ENCODE data around the gene LUZP2.
A peak's percentile ranks its signal among the peaks of the same experiment; 100 is the strongest.

Gene LUZP2

GRCh38 chr11:24496736-24497725 is at the start of gene LUZP2:
LUZP2 (plus strand) TSS chr11:24497053.
- no peaks in the 10 kb centered on the region for H3K36me3 ChIP-seq (ENCODE audit: insufficient read depth, insufficient read length, low read length)
- peak within 1 kb of the TSS; percentile 71 for H3K9ac ChIP-seq (ENCODE audit: insufficient read length, low read depth)
- H3K27me3 ChIP-seq (ENCODE audit: insufficient read depth, insufficient read length) = peaks cover 35% of the 10 kb centered on the region
- no peaks in the 10 kb centered on the region for H3K4me1 ChIP-seq (ENCODE audit: insufficient read depth, insufficient read length)
- H3K9me3 ChIP-seq (ENCODE audit: insufficient read depth, low read length) = no peaks in the 10 kb centered on the region
- DNase-seq (ENCODE audit: low read depth, low spot score) = peak; percentile 33
- peak within 1 kb of the TSS; percentile 58 for H3K4me3 ChIP-seq (ENCODE audit: insufficient read length, low read depth)
- TF ChIP-seq ZNF274 (IDR thresholded peaks at IDR 0.05; ENCODE audit: low read depth, low read length) (no peak), SUZ12 (IDR thresholded peaks at IDR 0.05; ENCODE audit: extremely low read depth, insufficient read depth, insufficient read length) (peak; percentile 51)

- Histone ChIP-seq H3K27me3 (ENCODE audit: insufficient read depth, insufficient read length) (no peaks in the 10 kb centered on the region), H3K9ac (ENCODE audit: insufficient read length, low read depth) (no peak overlapping the region), H3K4me3 (ENCODE audit: insufficient read length, low read depth) (no peak overlapping the region), H3K36me3 (ENCODE audit: insufficient read depth, insufficient read length, low read length) (no peaks in the 10 kb centered on the region), H3K9me3 (ENCODE audit: insufficient read depth, low read length) (no peaks in the 10 kb centered on the region), H3K4me1 (ENCODE audit: insufficient read depth, insufficient read length) (no peaks in the 10 kb centered on the region)
- no peak for DNase-seq (ENCODE audit: low read depth, low spot score)
- TF ChIP-seq YY1 (IDR thresholded peaks at IDR 0.05; ENCODE audit: insufficient read depth, insufficient read length) = no peak
- TF ChIP-seq SUZ12 (IDR thresholded peaks at IDR 0.05; ENCODE audit: extremely low read depth, insufficient read depth, insufficient read length) = no peak
- no peak for TF ChIP-seq ZNF274 (IDR thresholded peaks at IDR 0.05; ENCODE audit: low read depth, low read length)
Measured at GRCh38 chr11:24453129-24453718, 43.6 kb upstream of the LUZP2 start.

- Histone ChIP-seq H3K36me3 (ENCODE audit: insufficient read depth, insufficient read length, low read length) (no peaks in the 10 kb centered on the region), H3K9ac (ENCODE audit: insufficient read length, low read depth) (no peak overlapping the region), H3K9me3 (ENCODE audit: insufficient read depth, low read length) (no peaks in the 10 kb centered on the region), H3K4me3 (ENCODE audit: insufficient read length, low read depth) (no peak overlapping the region), H3K27me3 (ENCODE audit: insufficient read depth, insufficient read length) (no peaks in the 10 kb centered on the region), H3K4me1 (ENCODE audit: insufficient read depth, insufficient read length) (no peaks in the 10 kb centered on the region)
- no peak for DNase-seq (ENCODE audit: low read depth, low spot score)
- TF ChIP-seq ZNF274 (IDR thresholded peaks at IDR 0.05; ENCODE audit: low read depth, low read length) (no peak), YY1 (IDR thresholded peaks at IDR 0.05; ENCODE audit: insufficient read depth, insufficient read length) (no peak), SUZ12 (IDR thresholded peaks at IDR 0.05; ENCODE audit: extremely low read depth, insufficient read depth, insufficient read length) (no peak)
Measured at GRCh38 chr11:24457985-24458384, 38.9 kb upstream of the LUZP2 start.

- Histone ChIP-seq H3K36me3 (ENCODE audit: insufficient read depth, insufficient read length, low read length) (no peaks in the 10 kb centered on the region), H3K4me3 (ENCODE audit: insufficient read length, low read depth) (no peak overlapping the region), H3K9ac (ENCODE audit: insufficient read length, low read depth) (no peak overlapping the region), H3K9me3 (ENCODE audit: insufficient read depth, low read length) (no peaks in the 10 kb centered on the region), H3K4me1 (ENCODE audit: insufficient read depth, insufficient read length) (no peaks in the 10 kb centered on the region), H3K27me3 (ENCODE audit: insufficient read depth, insufficient read length) (no peaks in the 10 kb centered on the region)
- no peak for DNase-seq (ENCODE audit: low read depth, low spot score)
- TF ChIP-seq YY1 (IDR thresholded peaks at IDR 0.05; ENCODE audit: insufficient read depth, insufficient read length) = no peak
- TF ChIP-seq SUZ12 (IDR thresholded peaks at IDR 0.05; ENCODE audit: extremely low read depth, insufficient read depth, insufficient read length) = no peak
- TF ChIP-seq ZNF274 (IDR thresholded peaks at IDR 0.05; ENCODE audit: low read depth, low read length) = no peak
Measured at GRCh38 chr11:24470431-24470830, 26.4 kb upstream of the LUZP2 start.

- Histone ChIP-seq H3K36me3 (ENCODE audit: insufficient read depth, insufficient read length, low read length) (no peaks in the 10 kb centered on the region), H3K9me3 (ENCODE audit: insufficient read depth, low read length) (no peaks in the 10 kb centered on the region), H3K4me1 (ENCODE audit: insufficient read depth, insufficient read length) (no peaks in the 10 kb centered on the region), H3K9ac (ENCODE audit: insufficient read length, low read depth) (no peak overlapping the region), H3K4me3 (ENCODE audit: insufficient read length, low read depth) (no peak overlapping the region), H3K27me3 (ENCODE audit: insufficient read depth, insufficient read length) (no peaks in the 10 kb centered on the region)
- no peak for TF ChIP-seq SUZ12 (IDR thresholded peaks at IDR 0.05; ENCODE audit: extremely low read depth, insufficient read depth, insufficient read length)
- TF ChIP-seq ZNF274 (IDR thresholded peaks at IDR 0.05; ENCODE audit: low read depth, low read length) = no peak
- no peak for TF ChIP-seq YY1 (IDR thresholded peaks at IDR 0.05; ENCODE audit: insufficient read depth, insufficient read length)
- no peak for DNase-seq (ENCODE audit: low read depth, low spot score)
Measured at GRCh38 chr11:24471084-24471483, 25.8 kb upstream of the LUZP2 start.

GRCh38 chr11:24478718-24479117 is 18.1 kb upstream of the LUZP2 start:
- TF ChIP-seq YY1 (IDR thresholded peaks at IDR 0.05; ENCODE audit: insufficient read depth, insufficient read length) (no peak), SUZ12 (IDR thresholded peaks at IDR 0.05; ENCODE audit: extremely low read depth, insufficient read depth, insufficient read length) (no peak), ZNF274 (IDR thresholded peaks at IDR 0.05; ENCODE audit: low read depth, low read length) (no peak)
- H3K4me3 ChIP-seq (ENCODE audit: insufficient read length, low read depth) = no peak overlapping the region
- H3K9ac ChIP-seq (ENCODE audit: insufficient read length, low read depth) = no peak overlapping the region
- DNase-seq (ENCODE audit: low read depth, low spot score) = no peak
- no peaks in the 10 kb centered on the region for H3K4me1 ChIP-seq (ENCODE audit: insufficient read depth, insufficient read length)
- no peaks in the 10 kb centered on the region for H3K36me3 ChIP-seq (ENCODE audit: insufficient read depth, insufficient read length, low read length)
- no peaks in the 10 kb centered on the region for H3K27me3 ChIP-seq (ENCODE audit: insufficient read depth, insufficient read length)
- no peaks in the 10 kb centered on the region for H3K9me3 ChIP-seq (ENCODE audit: insufficient read depth, low read length)

GRCh38 chr11:24489477-24489876 is 7.4 kb upstream of the LUZP2 start:
- TF ChIP-seq SUZ12 (IDR thresholded peaks at IDR 0.05; ENCODE audit: extremely low read depth, insufficient read depth, insufficient read length) (no peak), ZNF274 (IDR thresholded peaks at IDR 0.05; ENCODE audit: low read depth, low read length) (no peak), YY1 (IDR thresholded peaks at IDR 0.05; ENCODE audit: insufficient read depth, insufficient read length) (no peak)
- H3K9ac ChIP-seq (ENCODE audit: insufficient read length, low read depth) = no peak overlapping the region
- no peaks in the 10 kb centered on the region for H3K27me3 ChIP-seq (ENCODE audit: insufficient read depth, insufficient read length)
- no peaks in the 10 kb centered on the region for H3K36me3 ChIP-seq (ENCODE audit: insufficient read depth, insufficient read length, low read length)
- no peak for DNase-seq (ENCODE audit: low read depth, low spot score)
- H3K4me3 ChIP-seq (ENCODE audit: insufficient read length, low read depth) = no peak overlapping the region
- H3K4me1 ChIP-seq (ENCODE audit: insufficient read depth, insufficient read length) = no peaks in the 10 kb centered on the region
- H3K9me3 ChIP-seq (ENCODE audit: insufficient read depth, low read length) = no peaks in the 10 kb centered on the region
